K562 (cell line): ENCODE measurements around the gene SPECC1L.

Experiments
- CTCF ChIP-seq, 3 experiments: IDR thresholded peaks in 2 of 3; conservative IDR thresholded peaks in 1 of 3; 2 replicates each; pipeline ENCODE4 v1.5.1; 2011 to 2012; ENCODE audit warnings: low read length in 3 of 3, mild to moderate bottlenecking in 3 of 3, control low read depth in 2 of 3, improper control_type of control experiment in 1 of 3, inconsistent platforms in 1 of 3, low read depth in 1 of 3, mixed read lengths in 1 of 3, moderate library complexity in 1 of 3; ENCODE audit not compliant: insufficient read depth in 2 of 3
- CUX1 ChIP-seq: fragments of 200-800 bp; sonication (Bioruptor generic); IDR thresholded peaks from 2 replicates; pipeline ENCODE4 v1.6.1; 2016; ENCODE audit warnings: missing genetic modification characterization, missing compliant biosample characterization
- HDAC3 ChIP-seq: fragments of 450-650 bp; IDR thresholded peaks from 2 replicates; pipeline ENCODE4 v1.6.1; 2018; ENCODE audit warnings: borderline replicate concordance, mild to moderate bottlenecking, moderate library complexity; ENCODE audit not compliant: partially characterized antibody
- JUND ChIP-seq, 2 experiments: IDR thresholded peaks; 2 replicates in 1 of 2; 3 replicates in 1 of 2; pipeline ENCODE4 v1.6.1; 2011; ENCODE audit warnings: borderline replicate concordance in 2 of 2, low read depth in 2 of 2, low read length in 2 of 2, improper control_type of control experiment in 1 of 2, missing biosample characterization in 1 of 2, missing genetic modification characterization in 1 of 2, missing genetic modification reagents in 1 of 2
- KDM1A ChIP-seq, 2 experiments: fragments of 450-650 bp; IDR thresholded peaks; 2 replicates each; pipeline ENCODE4 v1.6.1; 2016; ENCODE audit warnings: mild to moderate bottlenecking in 2 of 2
- MYNN ChIP-seq, 2 experiments: sonication (generic); formaldehyde crosslinking in 1 of 2; IDR thresholded peaks; 2 replicates each; pipeline versions ENCODE4 v1.5.0 to v1.6.1; 2016 to 2020; ENCODE audit warnings: antibody characterized with exemption in 1 of 2, missing genetic modification reagents in 1 of 2
- POLR2A ChIP-seq: fragments of 450-650 bp; conservative IDR thresholded peaks from 2 replicates; pipeline ENCODE4 v1.6.1; 2016
- SMAD2 ChIP-seq: fragments of 150-350 bp; IDR thresholded peaks from 2 replicates; pipeline ENCODE4 v1.6.1; 2014; ENCODE audit warnings: low read depth, mild to moderate bottlenecking, low read length
- XRCC4 ChIP-seq: IDR thresholded peaks from one replicate; pipeline ENCODE4 v1.6.1; 2011; ENCODE audit not compliant: insufficient read depth, insufficient read length; ENCODE audit errors: extremely low read depth
- TF ChIP-seq, protein P1 (sequence below), 2 experiments: IDR thresholded peaks; 2 replicates each; pipeline ENCODE4 v1.6.1; 2011; ENCODE audit warnings: borderline replicate concordance in 1 of 2, control low read depth in 1 of 2, low read depth in 1 of 2, low read length in 1 of 2, mild to moderate bottlenecking in 1 of 2, mixed read lengths in 1 of 2, moderate library complexity in 1 of 2; ENCODE audit not compliant: insufficient read depth in 1 of 2, insufficient read length in 1 of 2, poor library complexity in 1 of 2, severe bottlenecking in 1 of 2; ENCODE audit errors: extremely low read depth in 1 of 2
- TF ChIP-seq, protein P2 (sequence below): sonication (generic); formaldehyde crosslinking; IDR thresholded peaks from 2 replicates; pipeline ENCODE4 v1.8.0; 2023; ENCODE audit warnings: missing genetic modification reagents, mild to moderate bottlenecking, borderline replicate concordance

- TF ChIP-seq SMAD2 (no peak), CTCF (IDR thresholded peaks at IDR 0.05 in 2 of 3, conservative IDR thresholded peaks at IDR 0.05 in 1 of 3; ENCODE audit: insufficient read depth in 2 of 3, low read depth in 1 of 3, low read length in 3 of 3) (no peak), MYNN (IDR thresholded peaks at IDR 0.05) (no peak), MYNN (CRISPR knock-in tag; IDR thresholded peaks at IDR 0.05) (no peak), HDAC3 (no peak), KDM1A (IDR thresholded peaks at IDR 0.05) (no peak), CUX1 (no peak), POLR2A (no peak), XRCC4 (no peak), JUND (IDR thresholded peaks at IDR 0.05; ENCODE audit: borderline replicate concordance, low read depth, low read length) (no peak), JUND (tag; IDR thresholded peaks at IDR 0.05; ENCODE audit: borderline replicate concordance, low read depth, low read length) (no peak)
- TF ChIP-seq, protein P1, sequence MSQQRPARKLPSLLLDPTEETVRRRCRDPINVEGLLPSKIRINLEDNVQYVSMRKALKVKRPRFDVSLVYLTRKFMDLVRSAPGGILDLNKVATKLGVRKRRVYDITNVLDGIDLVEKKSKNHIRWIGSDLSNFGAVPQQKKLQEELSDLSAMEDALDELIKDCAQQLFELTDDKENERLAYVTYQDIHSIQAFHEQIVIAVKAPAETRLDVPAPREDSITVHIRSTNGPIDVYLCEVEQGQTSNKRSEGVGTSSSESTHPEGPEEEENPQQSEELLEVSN (IDR thresholded peaks at IDR 0.05; ENCODE audit: borderline replicate concordance in 1 of 2, extremely low read depth in 1 of 2, insufficient read depth in 1 of 2, insufficient read length in 1 of 2, low read depth in 1 of 2, low read length in 1 of 2, poor library complexity in 1 of 2, severe bottlenecking in 1 of 2): no peak
- TF ChIP-seq, protein P2, sequence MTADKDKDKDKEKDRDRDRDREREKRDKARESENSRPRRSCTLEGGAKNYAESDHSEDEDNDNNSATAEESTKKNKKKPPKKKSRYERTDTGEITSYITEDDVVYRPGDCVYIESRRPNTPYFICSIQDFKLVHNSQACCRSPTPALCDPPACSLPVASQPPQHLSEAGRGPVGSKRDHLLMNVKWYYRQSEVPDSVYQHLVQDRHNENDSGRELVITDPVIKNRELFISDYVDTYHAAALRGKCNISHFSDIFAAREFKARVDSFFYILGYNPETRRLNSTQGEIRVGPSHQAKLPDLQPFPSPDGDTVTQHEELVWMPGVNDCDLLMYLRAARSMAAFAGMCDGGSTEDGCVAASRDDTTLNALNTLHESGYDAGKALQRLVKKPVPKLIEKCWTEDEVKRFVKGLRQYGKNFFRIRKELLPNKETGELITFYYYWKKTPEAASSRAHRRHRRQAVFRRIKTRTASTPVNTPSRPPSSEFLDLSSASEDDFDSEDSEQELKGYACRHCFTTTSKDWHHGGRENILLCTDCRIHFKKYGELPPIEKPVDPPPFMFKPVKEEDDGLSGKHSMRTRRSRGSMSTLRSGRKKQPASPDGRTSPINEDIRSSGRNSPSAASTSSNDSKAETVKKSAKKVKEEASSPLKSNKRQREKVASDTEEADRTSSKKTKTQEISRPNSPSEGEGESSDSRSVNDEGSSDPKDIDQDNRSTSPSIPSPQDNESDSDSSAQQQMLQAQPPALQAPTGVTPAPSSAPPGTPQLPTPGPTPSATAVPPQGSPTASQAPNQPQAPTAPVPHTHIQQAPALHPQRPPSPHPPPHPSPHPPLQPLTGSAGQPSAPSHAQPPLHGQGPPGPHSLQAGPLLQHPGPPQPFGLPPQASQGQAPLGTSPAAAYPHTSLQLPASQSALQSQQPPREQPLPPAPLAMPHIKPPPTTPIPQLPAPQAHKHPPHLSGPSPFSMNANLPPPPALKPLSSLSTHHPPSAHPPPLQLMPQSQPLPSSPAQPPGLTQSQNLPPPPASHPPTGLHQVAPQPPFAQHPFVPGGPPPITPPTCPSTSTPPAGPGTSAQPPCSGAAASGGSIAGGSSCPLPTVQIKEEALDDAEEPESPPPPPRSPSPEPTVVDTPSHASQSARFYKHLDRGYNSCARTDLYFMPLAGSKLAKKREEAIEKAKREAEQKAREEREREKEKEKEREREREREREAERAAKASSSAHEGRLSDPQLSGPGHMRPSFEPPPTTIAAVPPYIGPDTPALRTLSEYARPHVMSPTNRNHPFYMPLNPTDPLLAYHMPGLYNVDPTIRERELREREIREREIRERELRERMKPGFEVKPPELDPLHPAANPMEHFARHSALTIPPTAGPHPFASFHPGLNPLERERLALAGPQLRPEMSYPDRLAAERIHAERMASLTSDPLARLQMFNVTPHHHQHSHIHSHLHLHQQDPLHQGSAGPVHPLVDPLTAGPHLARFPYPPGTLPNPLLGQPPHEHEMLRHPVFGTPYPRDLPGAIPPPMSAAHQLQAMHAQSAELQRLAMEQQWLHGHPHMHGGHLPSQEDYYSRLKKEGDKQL: no peak
Observed at GRCh38 chr22:24285245-24285644, 14.6 kb downstream of the SPECC1L start.
